K562 treated with DMSO at 1 percent for 48 hours (cell line): Measurements from ENCODE around the gene MYO1H. TPM values are rescaled to one million over a fixed set of nuclear protein-coding genes. Genes with fewer than 3 reads are reported as not detected.

Experiments used
- total RNA-seq: library from RNA; unstranded; fragments of 300-600 nt; gene quantifications from 2 replicates; pipeline ENCODE4 v1.2.3, GENCODE V29; 2022; ENCODE audit warnings: low replicate concordance; ENCODE audit errors: extremely low read depth

Gene MYO1H, protein sequence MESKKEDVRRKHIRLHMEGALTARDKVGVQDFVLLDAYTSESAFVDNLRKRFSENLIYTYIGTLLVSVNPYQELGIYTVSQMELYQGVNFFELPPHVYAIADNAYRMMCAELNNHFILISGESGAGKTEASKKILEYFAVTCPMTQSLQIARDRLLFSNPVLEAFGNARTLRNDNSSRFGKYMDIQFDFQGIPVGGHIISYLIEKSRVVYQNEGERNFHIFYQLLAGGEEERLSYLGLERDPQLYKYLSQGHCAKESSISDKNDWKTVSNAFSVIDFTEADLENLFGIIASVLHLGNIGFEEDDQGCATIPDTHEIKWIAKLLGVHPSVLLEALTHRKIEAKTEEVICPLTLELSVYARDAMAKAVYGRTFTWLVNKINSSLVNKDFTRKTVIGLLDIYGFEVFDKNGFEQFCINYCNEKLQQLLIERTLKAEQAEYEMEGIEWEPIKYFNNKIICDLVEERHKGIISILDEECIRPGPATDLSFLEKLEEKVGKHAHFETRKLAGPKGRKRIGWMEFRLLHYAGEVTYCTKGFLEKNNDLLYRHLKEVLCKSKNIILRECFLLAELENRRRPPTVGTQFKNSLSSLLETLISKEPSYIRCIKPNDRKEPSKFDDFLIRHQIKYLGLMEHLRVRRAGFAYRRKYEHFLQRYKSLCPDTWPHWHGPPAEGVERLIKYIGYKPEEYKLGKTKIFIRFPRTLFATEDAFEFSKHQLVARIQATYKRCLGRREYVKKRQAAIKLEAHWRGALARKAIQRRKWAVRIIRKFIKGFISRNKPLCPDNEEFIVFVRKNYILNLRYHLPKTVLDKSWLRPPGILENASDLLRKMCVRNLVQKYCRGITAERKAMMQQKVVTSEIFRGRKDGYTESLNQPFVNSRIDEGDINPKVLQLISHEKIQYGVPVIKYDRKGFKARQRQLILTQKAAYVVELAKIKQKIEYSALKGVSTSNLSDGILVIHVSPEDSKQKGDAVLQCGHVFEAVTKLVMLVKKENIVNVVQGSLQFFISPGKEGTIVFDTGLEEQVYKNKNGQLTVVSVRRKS
- total RNA-seq, result not detected in 2 replicates

DNA sequence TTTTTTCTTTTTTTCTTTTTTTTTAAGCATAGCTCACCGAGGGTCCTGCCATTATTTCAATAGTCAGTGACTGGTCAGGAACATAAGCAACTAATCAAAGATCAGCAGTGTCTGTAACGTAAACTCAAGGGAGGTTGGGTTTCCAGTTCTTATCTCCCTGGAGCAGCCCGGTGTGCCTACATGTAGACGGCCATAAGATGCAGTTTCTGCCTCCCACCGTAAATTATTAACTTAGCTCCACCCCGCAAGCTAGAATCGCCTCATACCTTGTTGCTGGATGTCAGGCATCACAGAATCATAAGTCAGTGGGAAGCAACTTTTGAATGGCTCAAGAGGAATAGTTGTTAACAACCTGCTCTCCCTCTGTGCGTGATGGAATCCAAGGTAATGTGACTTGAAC is at the start of gene MYO1H:
TSS of gene MYO1H (plus strand) at position 312 of the 400 bp plus-strand sequence. CDS start at position 373, 61 bp downstream.

DNA sequence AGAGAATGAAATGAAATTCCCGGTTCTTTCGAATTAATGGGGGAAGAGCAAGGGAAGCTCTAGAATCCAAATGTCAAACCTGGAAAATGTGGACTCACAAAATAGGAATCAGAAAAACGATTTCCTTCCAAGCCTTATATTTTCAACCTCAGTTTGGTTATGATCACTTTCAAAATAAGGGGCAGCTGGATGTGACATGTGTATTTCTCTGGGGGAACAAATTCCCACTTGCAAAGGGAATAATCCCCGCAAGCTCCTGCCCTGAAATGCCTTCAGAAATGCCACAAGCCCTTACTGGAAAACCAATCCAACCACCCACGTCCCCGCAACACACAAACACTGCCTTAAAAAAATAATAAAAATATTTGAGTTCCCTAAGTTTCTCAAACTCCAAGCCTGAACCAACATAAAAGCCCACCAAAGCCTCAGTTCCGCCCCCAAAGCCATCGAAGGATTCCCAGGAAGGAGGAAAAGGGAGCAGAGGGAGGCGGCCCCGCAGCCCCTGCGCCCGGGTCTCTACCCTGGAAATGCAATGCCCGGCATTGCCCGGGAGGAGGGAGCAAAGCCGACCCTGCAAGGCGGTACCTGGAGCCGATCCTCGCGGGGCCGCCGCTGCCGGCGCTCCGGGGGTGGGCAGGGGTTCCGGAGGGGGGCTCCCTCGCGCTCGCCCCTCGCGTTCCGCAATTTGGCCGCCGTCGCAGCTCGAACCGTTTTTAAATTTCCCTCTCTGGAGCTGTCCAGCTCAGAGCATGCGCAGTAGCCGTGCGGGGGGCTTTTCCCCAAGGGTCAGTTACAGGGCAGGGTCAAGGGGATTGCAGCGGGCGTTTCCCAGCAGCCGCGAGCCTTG is 38.9 kb upstream of the MYO1H start, which contains the start of gene FOXN4:
TSS of gene FOXN4 (minus strand) at position 751 of the 847 bp plus-strand sequence. CDS start 963 bp downstream, outside the sequence.

DNA sequence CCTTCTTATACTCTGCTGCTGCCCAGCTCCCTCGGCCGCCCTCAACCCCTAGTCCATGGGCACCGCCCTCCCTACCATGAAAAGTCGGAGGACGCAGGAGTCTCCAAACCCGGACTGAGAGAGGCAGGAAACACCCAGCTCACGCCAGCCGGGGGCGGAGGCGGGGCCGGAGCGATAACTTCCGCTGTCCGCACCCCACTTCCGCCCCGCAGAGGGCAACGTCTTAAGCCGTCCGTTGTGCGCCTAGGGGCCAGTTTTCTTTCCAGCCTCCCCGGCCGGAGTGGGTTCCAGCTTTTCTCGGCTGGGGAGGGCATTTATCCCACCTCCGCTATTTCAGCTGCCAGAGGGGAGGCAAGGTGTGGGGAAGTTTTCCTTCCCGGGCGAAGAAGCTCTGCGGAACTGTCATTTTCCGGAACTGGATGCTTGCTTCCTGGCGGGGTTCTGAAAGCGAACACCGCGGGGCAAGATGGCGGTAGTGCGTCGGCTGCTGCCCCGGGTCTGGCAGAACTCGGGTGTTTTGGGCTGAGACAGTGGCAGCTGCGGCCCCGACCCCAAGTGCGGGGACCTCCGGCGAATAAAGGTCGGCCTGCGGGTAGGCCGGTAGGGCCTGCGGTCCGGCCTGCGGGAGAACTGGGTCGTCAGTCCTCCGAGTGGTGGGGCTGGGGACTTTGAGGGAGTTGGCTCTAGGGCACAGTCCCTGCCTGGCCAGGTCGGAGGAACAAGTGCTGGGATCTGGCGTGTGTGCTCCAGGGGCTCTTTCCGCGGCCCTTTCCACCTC is 129.7 kb downstream of the MYO1H start, which contains the start of the genes KCTD10 and UBE3B:
TSS of gene KCTD10 (minus strand) at position 116 of the 778 bp plus-strand sequence. CDS start at position 78, 38 bp downstream.
TSS of gene UBE3B (plus strand) at position 450 of the 778 bp plus-strand sequence. CDS start 5,918 bp downstream, outside the sequence.

Other genes starting within 250 kb of the MYO1H start
- gene ACACB, start 231.3 kb upstream of the MYO1H start, total RNA-seq, result not detected in 2 replicates
- not detected in 2 replicates for gene FOXN4, start 38.6 kb upstream of the MYO1H start, total RNA-seq
- gene KCTD10, start 129.4 kb downstream of the MYO1H start, total RNA-seq, result not detected in 2 replicates
- not detected in 2 replicates for gene UBE3B, start 129.7 kb downstream of the MYO1H start, total RNA-seq
- gene MMAB, start 225.6 kb downstream of the MYO1H start, total RNA-seq, result not detected in 2 replicates
- gene MVK, start 225.9 kb downstream of the MYO1H start, total RNA-seq, result not detected in 2 replicates